ENCODE data around the gene BRICD5.

DNA sequence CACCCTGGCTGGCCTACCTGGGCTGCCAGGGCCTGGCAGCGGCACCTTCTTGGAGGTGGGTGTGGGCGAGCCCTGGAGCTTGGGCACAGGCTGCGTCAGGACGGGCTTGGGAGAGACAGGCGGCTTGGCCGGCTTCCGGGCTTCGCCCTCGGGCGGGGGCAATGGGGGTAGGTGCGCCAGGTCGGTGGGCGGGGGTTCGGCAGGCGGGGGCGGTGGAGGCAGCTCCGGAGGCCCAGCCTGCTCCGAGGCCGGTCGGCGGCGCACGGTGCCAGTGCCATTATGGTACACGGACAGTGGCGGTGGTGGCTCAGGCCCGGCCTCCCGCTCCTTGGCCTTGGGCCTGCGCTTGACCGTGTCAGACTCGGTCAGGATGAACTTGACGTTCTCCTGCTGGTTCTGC, 31.1 kb downstream of the BRICD5 start:
- TF ChIP-seq EZH2 (IDR thresholded peaks at IDR 0.05; ENCODE audit: borderline replicate concordance) (no peak), EZH2phosphoT487 (IDR thresholded peaks at IDR 0.05; ENCODE audit: low read depth, severe bottlenecking, unreplicated experiment) (no peak)
- TF ChIP-seq, protein P1, sequence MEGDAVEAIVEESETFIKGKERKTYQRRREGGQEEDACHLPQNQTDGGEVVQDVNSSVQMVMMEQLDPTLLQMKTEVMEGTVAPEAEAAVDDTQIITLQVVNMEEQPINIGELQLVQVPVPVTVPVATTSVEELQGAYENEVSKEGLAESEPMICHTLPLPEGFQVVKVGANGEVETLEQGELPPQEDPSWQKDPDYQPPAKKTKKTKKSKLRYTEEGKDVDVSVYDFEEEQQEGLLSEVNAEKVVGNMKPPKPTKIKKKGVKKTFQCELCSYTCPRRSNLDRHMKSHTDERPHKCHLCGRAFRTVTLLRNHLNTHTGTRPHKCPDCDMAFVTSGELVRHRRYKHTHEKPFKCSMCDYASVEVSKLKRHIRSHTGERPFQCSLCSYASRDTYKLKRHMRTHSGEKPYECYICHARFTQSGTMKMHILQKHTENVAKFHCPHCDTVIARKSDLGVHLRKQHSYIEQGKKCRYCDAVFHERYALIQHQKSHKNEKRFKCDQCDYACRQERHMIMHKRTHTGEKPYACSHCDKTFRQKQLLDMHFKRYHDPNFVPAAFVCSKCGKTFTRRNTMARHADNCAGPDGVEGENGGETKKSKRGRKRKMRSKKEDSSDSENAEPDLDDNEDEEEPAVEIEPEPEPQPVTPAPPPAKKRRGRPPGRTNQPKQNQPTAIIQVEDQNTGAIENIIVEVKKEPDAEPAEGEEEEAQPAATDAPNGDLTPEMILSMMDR (IDR thresholded peaks at IDR 0.05; ENCODE audit: poor library complexity): no peak
